Cardiac fibroblast (primary cell): ENCODE measurements around the gene FGFR1OP2.

ENCODE experiments used
- DNase-seq, 2 donors: peaks; one replicate each; pipeline versions ENCODE4 v3.0.0 to v3.0.0-alpha.2; 2010; ENCODE audit warnings: low read depth in 2 of 2
- H3K4me3 ChIP-seq, 2 donors: replicated peaks in 1 of 2; 1 replicate in 1 of 2; 2 replicates in 1 of 2; pipeline ENCODE4 v1.5.1; 2011; ENCODE audit warnings: low read depth in 2 of 2, low read length in 2 of 2, mild to moderate bottlenecking in 2 of 2, moderate library complexity in 1 of 2
- CTCF ChIP-seq: IDR thresholded peaks from one replicate; pipeline ENCODE4 v1.5.1; 2011; ENCODE audit warnings: low read depth, mild to moderate bottlenecking, low read length, inconsistent platforms

The FGFR1OP2 gene

GRCh38 chr12:26963413-26963812, 25.1 kb downstream of the FGFR1OP2 start:
- TF ChIP-seq CTCF, result no peak
- peak in 1 of 2 donors; percentile 34 for DNase-seq

GRCh38 chr12:26966842-26967241, 28.6 kb downstream of the FGFR1OP2 start:
- DNase-seq, result no peak
- H3K4me3 ChIP-seq, result no peak overlapping the region
- TF ChIP-seq CTCF, result no peak

More at GRCh38 chr12:26963413-26963812, 25.1 kb downstream of the FGFR1OP2 start:
- no peak overlapping the region for H3K4me3 ChIP-seq

- H3K4me3 ChIP-seq, result no peak overlapping the region
- no peak for TF ChIP-seq CTCF
- DNase-seq, result no peak
These were observed 31.9 kb downstream of the FGFR1OP2 start for GRCh38 chr12:26970136-26970535.

GRCh38 chr12:26971963-26972362, 33.7 kb downstream of the FGFR1OP2 start:
- TF ChIP-seq CTCF, result no peak
- no peak overlapping the region for H3K4me3 ChIP-seq
- DNase-seq, result no peak

- no peak for TF ChIP-seq CTCF
These were observed 38.4 kb downstream of the FGFR1OP2 start for GRCh38 chr12:26976687-26977086.

GRCh38 chr12:26978801-26979200, 40.5 kb downstream of the FGFR1OP2 start:
- DNase-seq, result no peak
- H3K4me3 ChIP-seq, result no peak overlapping the region
- no peak for TF ChIP-seq CTCF

More at GRCh38 chr12:26976687-26977086, 38.4 kb downstream of the FGFR1OP2 start:
- H3K4me3 ChIP-seq, result no peak overlapping the region
- no peak for DNase-seq

- TF ChIP-seq CTCF, result no peak
- DNase-seq, result no peak
- no peak overlapping the region for H3K4me3 ChIP-seq
These were observed 41.5 kb downstream of the FGFR1OP2 start for GRCh38 chr12:26979733-26980132.
